GM19023 (cell line): Measurements from ENCODE around the gene RNF113B.

Source experiments
- ATAC-seq: cut with Tn5 transposase; IDR thresholded peaks from one replicate; pipeline ENCODE4 v1.9.1; 2021; ENCODE audit warnings: mild to moderate bottlenecking, moderate library complexity; ENCODE audit not compliant: unreplicated experiment

Gene RNF113B

GRCh38 chr13:98175043-98175442 is 2.0 kb downstream of the RNF113B start:
- ATAC-seq = no peak

- no peak for ATAC-seq
Measured at GRCh38 chr13:98174307-98174706, 2.8 kb downstream of the RNF113B start.

- no peak for ATAC-seq
Measured at GRCh38 chr13:98173431-98174152, 3.5 kb downstream of the RNF113B start.

- ATAC-seq = no peak
Measured at GRCh38 chr13:98172590-98173422, 4.3 kb downstream of the RNF113B start.

GRCh38 chr13:98171900-98172589 is 5.0 kb downstream of the RNF113B start:
- ATAC-seq = no peak

- ATAC-seq = no peak
Measured at GRCh38 chr13:98169331-98169730, 7.7 kb downstream of the RNF113B start.

GRCh38 chr13:98162935-98163334 is 14.1 kb downstream of the RNF113B start:
- ATAC-seq = no peak

GRCh38 chr13:98158172-98158899 is 18.7 kb downstream of the RNF113B start:
- no peak for ATAC-seq

GRCh38 chr13:98157609-98158008 is 19.5 kb downstream of the RNF113B start:
- no peak for ATAC-seq

GRCh38 chr13:98157188-98157587 is 19.9 kb downstream of the RNF113B start:
- no peak for ATAC-seq

GRCh38 chr13:98156259-98156658 is 20.8 kb downstream of the RNF113B start:
- ATAC-seq = no peak

GRCh38 chr13:98155475-98156109 is 21.5 kb downstream of the RNF113B start:
- no peak for ATAC-seq

- ATAC-seq = no peak
Measured at GRCh38 chr13:98150832-98151479, 26.1 kb downstream of the RNF113B start.

- no peak for ATAC-seq
Measured at GRCh38 chr13:98147521-98147920, 29.5 kb downstream of the RNF113B start.

GRCh38 chr13:98144801-98145350 is 32.2 kb downstream of the RNF113B start:
- ATAC-seq = no peak

- ATAC-seq = no peak
Measured at GRCh38 chr13:98144027-98144741, 32.9 kb downstream of the RNF113B start.

- peak; percentile 9 for ATAC-seq
Measured at GRCh38 chr13:98143601-98144026, 33.5 kb downstream of the RNF113B start.

GRCh38 chr13:98143157-98143553 is 33.9 kb downstream of the RNF113B start:
- ATAC-seq = peak; percentile 32
